ENCODE results near the gene DHX32. TPM values are rescaled to one million over a fixed set of nuclear protein-coding genes. Genes with fewer than 3 reads are reported as not detected.

Gene DHX32
- total RNA-seq, 4 donors from 2014 or later, result 13.5 to 105 (median 30.9) TPM

GRCh38 chr10:125808047-125808446 lies 73.0 kb downstream of the DHX32 start:
- H3K4me3 ChIP-seq, result no peak overlapping the region
- H3K27me3 ChIP-seq, result no peaks in the 10 kb centered on the region
- H3K9me3 ChIP-seq, result no peaks in the 10 kb centered on the region
- no peak overlapping the region for H3K27ac ChIP-seq
- intact Hi-C loops (cut with DNase I; ENCODE audit: low total_unique reads), result no loop called here
- H3K36me3 ChIP-seq, result no peaks in the 10 kb centered on the region
- TF ChIP-seq POLR2A (IDR thresholded peaks at IDR 0.05) (no peak), CTCF (IDR thresholded peaks at IDR 0.05) (no peak)
- DNase-seq, result no peak
- H3K4me1 ChIP-seq, result no peaks in the 10 kb centered on the region

- H3K36me3 ChIP-seq, result no peaks in the 10 kb centered on the region
- no peaks in the 10 kb centered on the region for H3K27me3 ChIP-seq
- DNase-seq, result no peak
- TF ChIP-seq CTCF (IDR thresholded peaks at IDR 0.05), result no peak
- TF ChIP-seq POLR2A (IDR thresholded peaks at IDR 0.05), result no peak
- no peaks in the 10 kb centered on the region for H3K4me1 ChIP-seq
- H3K9me3 ChIP-seq, result no peaks in the 10 kb centered on the region
- intact Hi-C loops (cut with DNase I; ENCODE audit: low total_unique reads), result no loop called here
- no peak overlapping the region for H3K4me3 ChIP-seq
- H3K27ac ChIP-seq, result no peak overlapping the region
Observed at GRCh38 chr10:125802739-125803138, 78.4 kb downstream of the DHX32 start.

GRCh38 chr10:125802131-125802530 lies 79.0 kb downstream of the DHX32 start:
- no peak for DNase-seq
- Histone ChIP-seq H3K4me3 (no peak overlapping the region), H3K27ac (no peak overlapping the region), H3K36me3 (no peaks in the 10 kb centered on the region), H3K9me3 (no peaks in the 10 kb centered on the region), H3K27me3 (no peaks in the 10 kb centered on the region), H3K4me1 (no peaks in the 10 kb centered on the region)
- intact Hi-C loops (cut with DNase I; ENCODE audit: low total_unique reads), result no loop called here
- TF ChIP-seq POLR2A (IDR thresholded peaks at IDR 0.05), result no peak
- TF ChIP-seq CTCF (IDR thresholded peaks at IDR 0.05), result no peak

- Histone ChIP-seq H3K9me3 (no peaks in the 10 kb centered on the region), H3K27me3 (no peaks in the 10 kb centered on the region), H3K4me3 (no peak overlapping the region), H3K36me3 (no peaks in the 10 kb centered on the region), H3K27ac (no peak overlapping the region), H3K4me1 (no peaks in the 10 kb centered on the region)
- intact Hi-C loops (cut with DNase I; ENCODE audit: low total_unique reads), result no loop called here
- no peak for TF ChIP-seq POLR2A (IDR thresholded peaks at IDR 0.05)
- no peak for TF ChIP-seq CTCF (IDR thresholded peaks at IDR 0.05)
- no peak for DNase-seq
Observed at GRCh38 chr10:125801574-125801973, 79.5 kb downstream of the DHX32 start.

GRCh38 chr10:125799451-125800182 lies 81.5 kb downstream of the DHX32 start:
- H3K27ac ChIP-seq, result no peak overlapping the region
- no peak for TF ChIP-seq POLR2A (IDR thresholded peaks at IDR 0.05)
- TF ChIP-seq CTCF (IDR thresholded peaks at IDR 0.05), result no peak
- no peaks in the 10 kb centered on the region for H3K36me3 ChIP-seq
- no peak for DNase-seq
- H3K4me1 ChIP-seq, result no peaks in the 10 kb centered on the region
- no peaks in the 10 kb centered on the region for H3K27me3 ChIP-seq
- no peak overlapping the region for H3K4me3 ChIP-seq
- intact Hi-C loops (cut with DNase I; ENCODE audit: low total_unique reads), result no loop called here
- H3K9me3 ChIP-seq, result no peaks in the 10 kb centered on the region

All from uterus (tissue), 4 donors.